Keratinocyte (primary cell): ENCODE measurements around the gene RAVER1. TPM values are rescaled to one million over a fixed set of nuclear protein-coding genes. Genes with fewer than 3 reads are reported as not detected.

Experiments
- DNase-seq: peaks from one replicate; pipeline ENCODE4 v3.0.0-alpha.2; 2011; ENCODE audit warnings: low read depth, missing footprints, low spot score
- FAIRE-seq: peaks from 2 replicates; lab custom pipeline; 2011; peaks lifted over from hg19 to GRCh38; lab: Jason Lieb, UNC
- H2AFZ ChIP-seq: 2 replicates; pipeline ENCODE4 v1.6.0; 2012; ENCODE audit warnings: low read length, control low read depth, inconsistent platforms; ENCODE audit not compliant: control insufficient read depth
- H3K27ac ChIP-seq: 2 replicates; pipeline ENCODE4 v1.5.1; 2011; ENCODE audit warnings: low read length; ENCODE audit not compliant: control insufficient read depth, insufficient read depth
- H3K27me3 ChIP-seq: 3 replicates; pipeline ENCODE4 v1.6.0; 2011; ENCODE audit warnings: low read length; ENCODE audit not compliant: control insufficient read depth, insufficient read depth; ENCODE audit errors: extremely low read depth
- H3K36me3 ChIP-seq, 2 experiments: 2 replicates in 1 of 2; 3 replicates in 1 of 2; pipeline ENCODE4 v1.5.1; 2011; ENCODE audit warnings: low read length in 2 of 2, mild to moderate bottlenecking in 1 of 2; ENCODE audit not compliant: control insufficient read depth in 2 of 2, insufficient read depth in 2 of 2; ENCODE audit errors: extremely low read depth in 1 of 2
- H3K4me1 ChIP-seq: 3 replicates; pipeline ENCODE4 v1.5.1; 2011; ENCODE audit warnings: low read length; ENCODE audit not compliant: control insufficient read depth, insufficient read depth; ENCODE audit errors: extremely low read depth
- H3K4me2 ChIP-seq: 3 replicates; pipeline ENCODE4 v1.6.0; 2011; ENCODE audit warnings: low read depth, low read length; ENCODE audit not compliant: control insufficient read depth, insufficient read depth; ENCODE audit errors: extremely low read depth
- H3K4me3 ChIP-seq, 3 experiments: fragments of 200-600 bp in 1 of 3; sonication (generic) in 1 of 3; 2 replicates in 2 of 3; 3 replicates in 1 of 3; pipeline ENCODE4 v1.5.1; 2011 to 2016; ENCODE audit warnings: low read length in 3 of 3, mild to moderate bottlenecking in 3 of 3, control low read depth in 2 of 3, inconsistent platforms in 1 of 3, low read depth in 1 of 3, mixed read lengths in 1 of 3, mixed run types in 1 of 3, moderate library complexity in 1 of 3; ENCODE audit not compliant: control insufficient read depth in 2 of 3, insufficient read depth in 2 of 3; ENCODE audit errors: extremely low read depth in 1 of 3
- H3K79me2 ChIP-seq: 2 replicates; pipeline ENCODE4 v1.6.0; 2012; ENCODE audit warnings: low read length; ENCODE audit not compliant: control insufficient read depth, insufficient read depth
- H3K9ac ChIP-seq: 3 replicates; pipeline ENCODE4 v1.6.0; 2011; ENCODE audit warnings: low read length; ENCODE audit not compliant: control insufficient read depth, insufficient read depth; ENCODE audit errors: extremely low read depth
- H3K9me1 ChIP-seq: 3 replicates; pipeline ENCODE4 v1.6.0; 2011; ENCODE audit warnings: low read length; ENCODE audit not compliant: control insufficient read depth, insufficient read depth; ENCODE audit errors: extremely low read depth
- H3K9me3 ChIP-seq: 2 replicates; pipeline ENCODE4 v1.5.1; 2012; ENCODE audit warnings: low read depth, low read length; ENCODE audit not compliant: control insufficient read depth
- H4K20me1 ChIP-seq: 3 replicates; pipeline ENCODE4 v1.6.0; 2011; ENCODE audit warnings: low read length; ENCODE audit not compliant: control insufficient read depth, insufficient read depth; ENCODE audit errors: extremely low read depth
- CTCF ChIP-seq, 3 experiments: IDR thresholded peaks in 1 of 3; conservative IDR thresholded peaks in 1 of 3; optimal IDR thresholded peaks in 1 of 3; 2 replicates in 2 of 3; 3 replicates in 1 of 3; pipeline versions ENCODE3 to v1.5.1; 2011; ENCODE audit warnings: low read length in 3 of 3, mild to moderate bottlenecking in 3 of 3, moderate library complexity in 2 of 3, control low read depth in 1 of 3, inconsistent platforms in 1 of 3; ENCODE audit not compliant: insufficient read depth in 2 of 3; ENCODE audit errors: extremely low read depth in 1 of 3
- EZH2 ChIP-seq: IDR thresholded peaks from one replicate; pipeline ENCODE4 v1.6.1; 2012; ENCODE audit warnings: inconsistent platforms, mild to moderate bottlenecking, low read length, moderate library complexity
- dilution Hi-C: fragments of 300-500 bp; cut with MboI; formaldehyde crosslinking; loops from one replicate; pipeline ENCODE4 v1.7.0; 2020; ENCODE audit warnings: low sequenced_read_pairs; ENCODE audit not compliant: extremely low pct_ligation_motif_present
- polyA plus RNA-seq, 5 experiments: library from polyadenylated mRNA; depleted of rRNA in 3 of 5; stranded (reverse) in 3 of 5; stranded (forward) in 1 of 5; unstranded in 1 of 5; fragments of >200 nt; gene quantifications; 1 replicate in 1 of 5; 2 replicates in 3 of 5; 3 replicates in 1 of 5; pipeline versions ENCODE4 v1.2.1 to v1.2.3, GENCODE V29; 2011 to 2012; ENCODE audit warnings: missing spikeins in 2 of 5, low read depth in 1 of 5, low replicate concordance in 1 of 5

Gene RAVER1
- polyA plus RNA-seq, 1 donor (not counting 4 experiments of a cell fraction or from before 2014, with no cell fraction given), result 0.84 TPM

GRCh38 chr19:10295847-10296591 lies 37.3 kb downstream of the RAVER1 start:
- no peak overlapping the region for H3K9ac ChIP-seq
- H3K36me3 ChIP-seq, result no peaks in the 10 kb centered on the region
- no peaks in the 10 kb centered on the region for H3K79me2 ChIP-seq
- FAIRE-seq (no peak), DNase-seq (no peak)
- no peaks in the 10 kb centered on the region for H3K9me1 ChIP-seq
- H3K27ac ChIP-seq, result no peak overlapping the region
- H4K20me1 ChIP-seq, result no peaks in the 10 kb centered on the region
- peaks cover 59% of the 10 kb centered on the region for H3K27me3 ChIP-seq
- peak overlapping the region in 1 of 3 experiments; percentile 26 for H3K4me3 ChIP-seq
- H3K9me3 ChIP-seq, result no peaks in the 10 kb centered on the region
- no peak for TF ChIP-seq CTCF (optimal IDR thresholded peaks at IDR 0.05 in 1 of 3, IDR thresholded peaks at IDR 0.05 in 1 of 3, conservative IDR thresholded peaks at IDR 0.05 in 1 of 3; ENCODE audit: extremely low read depth in 1 of 3, insufficient read depth in 2 of 3, low read length in 3 of 3)
- TF ChIP-seq EZH2, result peak; percentile 63
- dilution Hi-C loops, result no loop called here
- H3K4me2 ChIP-seq, result peak overlapping the region; percentile 45
- H2AFZ ChIP-seq, result no peak overlapping the region
- peaks cover 6% of the 10 kb centered on the region for H3K4me1 ChIP-seq

DNA sequence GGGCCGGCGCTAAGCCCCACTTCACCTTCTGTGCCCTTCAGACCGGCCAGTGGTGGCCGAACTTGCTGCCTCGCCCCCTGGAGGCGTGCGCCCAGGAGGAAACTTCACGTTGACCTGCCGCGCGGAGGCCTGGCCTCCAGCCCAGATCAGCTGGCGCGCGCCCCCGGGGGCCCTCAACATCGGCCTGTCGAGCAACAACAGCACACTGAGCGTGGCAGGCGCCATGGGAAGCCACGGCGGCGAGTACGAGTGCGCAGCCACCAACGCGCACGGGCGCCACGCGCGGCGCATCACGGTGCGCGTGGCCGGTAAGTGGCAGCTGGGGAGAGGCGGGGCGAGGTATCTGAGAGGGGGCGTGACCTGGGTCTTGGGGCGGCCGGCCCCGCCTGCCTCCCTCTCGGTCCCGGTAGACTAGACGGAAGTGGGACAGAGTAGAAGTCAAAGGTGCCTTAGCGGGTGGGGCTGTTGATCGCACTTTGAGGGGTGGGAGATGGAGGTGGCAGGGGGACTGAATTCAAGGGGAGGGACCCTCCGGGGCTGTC lies 38.0 kb downstream of the RAVER1 start:
- Histone ChIP-seq H2AFZ (no peak overlapping the region), H3K4me3 (peak overlapping the region in 1 of 3 experiments; percentile 26), H4K20me1 (no peaks in the 10 kb centered on the region), H3K9me1 (no peaks in the 10 kb centered on the region), H3K27ac (no peak overlapping the region), H3K27me3 (peaks cover 65% of the 10 kb centered on the region), H3K36me3 (no peaks in the 10 kb centered on the region), H3K9me3 (no peaks in the 10 kb centered on the region), H3K4me2 (peak overlapping the region; percentile 45), H3K9ac (no peak overlapping the region), H3K79me2 (no peaks in the 10 kb centered on the region), H3K4me1 (peaks cover 12% of the 10 kb centered on the region)
- TF ChIP-seq CTCF (optimal IDR thresholded peaks at IDR 0.05 in 1 of 3, IDR thresholded peaks at IDR 0.05 in 1 of 3, conservative IDR thresholded peaks at IDR 0.05 in 1 of 3; ENCODE audit: extremely low read depth in 1 of 3, insufficient read depth in 2 of 3, low read length in 3 of 3), result no peak
- TF ChIP-seq EZH2, result no peak
- DNase-seq (no peak), FAIRE-seq (no peak)
- dilution Hi-C loops, result no loop called here
